Measurements from ENCODE around the gene AFF3. TPM values are rescaled to one million over a fixed set of nuclear protein-coding genes. Genes with fewer than 3 reads are reported as not detected.

The AFF3 gene
- total and polyA plus RNA-seq, 2 donors (not counting 1 experiment from before 2014, with no cell fraction given), result 0.50 to 2.5 TPM

- Histone ChIP-seq H3K27ac (ENCODE audit: insufficient read depth, low read length) (no peak overlapping the region), H3K4me2 (ENCODE audit: extremely low read depth, insufficient read depth, low read length) (no peak overlapping the region), H3K9ac (ENCODE audit: insufficient read depth, low read length) (no peak overlapping the region), H3K79me2 (ENCODE audit: control insufficient read depth, insufficient read depth, low read length) (no peaks in the 10 kb centered on the region), H3K9me3 (ENCODE audit: control insufficient read depth, insufficient read depth, low read depth, low read length) (no peaks in the 10 kb centered on the region), H4K20me1 (ENCODE audit: control insufficient read depth, extremely low read depth, insufficient read depth, low read length) (no peaks in the 10 kb centered on the region), H3K27me3 (ENCODE audit: control insufficient read depth, insufficient read depth, low read length) (no peaks in the 10 kb centered on the region), H3K4me1 (ENCODE audit: control insufficient read depth, extremely low read depth, insufficient read depth, low read length) (no peaks in the 10 kb centered on the region), H3K4me3 (replicated peaks in 1 of 4; ENCODE audit: control extremely low read depth in 1 of 4, insufficient read depth in 1 of 4, low read depth in 3 of 4, low read length in 4 of 4) (no peak overlapping the region), H2AFZ (ENCODE audit: low read length) (no peak overlapping the region), H3K36me3 (ENCODE audit: control insufficient read depth, insufficient read depth, low read length) (no peaks in the 10 kb centered on the region)
- TF ChIP-seq, protein P1, sequence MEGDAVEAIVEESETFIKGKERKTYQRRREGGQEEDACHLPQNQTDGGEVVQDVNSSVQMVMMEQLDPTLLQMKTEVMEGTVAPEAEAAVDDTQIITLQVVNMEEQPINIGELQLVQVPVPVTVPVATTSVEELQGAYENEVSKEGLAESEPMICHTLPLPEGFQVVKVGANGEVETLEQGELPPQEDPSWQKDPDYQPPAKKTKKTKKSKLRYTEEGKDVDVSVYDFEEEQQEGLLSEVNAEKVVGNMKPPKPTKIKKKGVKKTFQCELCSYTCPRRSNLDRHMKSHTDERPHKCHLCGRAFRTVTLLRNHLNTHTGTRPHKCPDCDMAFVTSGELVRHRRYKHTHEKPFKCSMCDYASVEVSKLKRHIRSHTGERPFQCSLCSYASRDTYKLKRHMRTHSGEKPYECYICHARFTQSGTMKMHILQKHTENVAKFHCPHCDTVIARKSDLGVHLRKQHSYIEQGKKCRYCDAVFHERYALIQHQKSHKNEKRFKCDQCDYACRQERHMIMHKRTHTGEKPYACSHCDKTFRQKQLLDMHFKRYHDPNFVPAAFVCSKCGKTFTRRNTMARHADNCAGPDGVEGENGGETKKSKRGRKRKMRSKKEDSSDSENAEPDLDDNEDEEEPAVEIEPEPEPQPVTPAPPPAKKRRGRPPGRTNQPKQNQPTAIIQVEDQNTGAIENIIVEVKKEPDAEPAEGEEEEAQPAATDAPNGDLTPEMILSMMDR (conservative IDR thresholded peaks at IDR 0.05 in 1 of 2, IDR thresholded peaks at IDR 0.05 in 1 of 2; ENCODE audit: low read depth in 1 of 2, low read length in 2 of 2), result no peak
- no peak for TF ChIP-seq EZH2 (IDR thresholded peaks at IDR 0.05; ENCODE audit: low read length, missing control alignments)
- peak in 1 of 2 donors; percentile 47 for DNase-seq (ENCODE audit: low read depth in 2 of 2)
These were observed 285.0 kb downstream of the AFF3 start for GRCh38 chr2:99857372-99857771.

DNA sequence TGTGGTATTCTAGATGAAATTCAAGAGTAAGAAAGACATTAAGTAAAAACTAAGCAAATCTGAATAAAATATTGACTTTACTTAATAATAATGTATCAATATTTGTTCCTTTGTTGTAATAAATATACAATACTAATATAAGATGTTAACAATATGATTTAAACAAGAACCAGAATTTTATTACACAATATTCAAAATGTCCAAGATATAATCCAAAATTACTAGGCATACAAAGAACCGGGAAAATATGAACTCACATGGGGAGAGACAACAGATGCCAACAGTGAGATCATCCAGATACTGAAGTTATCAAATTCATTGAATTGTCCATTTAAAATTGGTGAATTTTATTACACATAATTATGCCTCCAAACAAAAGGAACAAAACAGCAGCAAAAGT is 286.3 kb downstream of the AFF3 start:
- Histone ChIP-seq H3K4me1 (ENCODE audit: control insufficient read depth, extremely low read depth, insufficient read depth, low read length) (no peaks in the 10 kb centered on the region), H3K4me2 (ENCODE audit: extremely low read depth, insufficient read depth, low read length) (no peak overlapping the region), H3K27me3 (ENCODE audit: control insufficient read depth, insufficient read depth, low read length) (no peaks in the 10 kb centered on the region), H3K9me3 (ENCODE audit: control insufficient read depth, insufficient read depth, low read depth, low read length) (no peaks in the 10 kb centered on the region), H4K20me1 (ENCODE audit: control insufficient read depth, extremely low read depth, insufficient read depth, low read length) (no peaks in the 10 kb centered on the region), H3K9ac (ENCODE audit: insufficient read depth, low read length) (no peak overlapping the region), H3K79me2 (ENCODE audit: control insufficient read depth, insufficient read depth, low read length) (no peaks in the 10 kb centered on the region), H3K27ac (ENCODE audit: insufficient read depth, low read length) (no peak overlapping the region), H3K4me3 (replicated peaks in 1 of 4; ENCODE audit: control extremely low read depth in 1 of 4, insufficient read depth in 1 of 4, low read depth in 3 of 4, low read length in 4 of 4) (no peak overlapping the region), H3K36me3 (ENCODE audit: control insufficient read depth, insufficient read depth, low read length) (no peaks in the 10 kb centered on the region), H2AFZ (ENCODE audit: low read length) (no peak overlapping the region)
- TF ChIP-seq, protein P1 (conservative IDR thresholded peaks at IDR 0.05 in 1 of 2, IDR thresholded peaks at IDR 0.05 in 1 of 2; ENCODE audit: low read depth in 1 of 2, low read length in 2 of 2), result no peak
- TF ChIP-seq EZH2 (IDR thresholded peaks at IDR 0.05; ENCODE audit: low read length, missing control alignments), result no peak
- no peak for DNase-seq (ENCODE audit: low read depth in 2 of 2)

GRCh38 chr2:99854236-99854852 is 288.0 kb downstream of the AFF3 start:
- no peak overlapping the region for H3K9ac ChIP-seq (ENCODE audit: insufficient read depth, low read length)
- H3K79me2 ChIP-seq (ENCODE audit: control insufficient read depth, insufficient read depth, low read length), result no peaks in the 10 kb centered on the region
- H3K27ac ChIP-seq (ENCODE audit: insufficient read depth, low read length), result no peak overlapping the region
- no peaks in the 10 kb centered on the region for H4K20me1 ChIP-seq (ENCODE audit: control insufficient read depth, extremely low read depth, insufficient read depth, low read length)
- no peaks in the 10 kb centered on the region for H3K4me1 ChIP-seq (ENCODE audit: control insufficient read depth, extremely low read depth, insufficient read depth, low read length)
- H3K27me3 ChIP-seq (ENCODE audit: control insufficient read depth, insufficient read depth, low read length), result no peaks in the 10 kb centered on the region
- no peak overlapping the region for H2AFZ ChIP-seq (ENCODE audit: low read length)
- no peak overlapping the region for H3K4me2 ChIP-seq (ENCODE audit: extremely low read depth, insufficient read depth, low read length)
- no peaks in the 10 kb centered on the region for H3K9me3 ChIP-seq (ENCODE audit: control insufficient read depth, insufficient read depth, low read depth, low read length)
- DNase-seq (ENCODE audit: low read depth in 2 of 2), result peak in 1 of 2 donors; percentile 51
- H3K36me3 ChIP-seq (ENCODE audit: control insufficient read depth, insufficient read depth, low read length), result no peaks in the 10 kb centered on the region
- TF ChIP-seq, protein P1 (conservative IDR thresholded peaks at IDR 0.05 in 1 of 2, IDR thresholded peaks at IDR 0.05 in 1 of 2; ENCODE audit: low read depth in 1 of 2, low read length in 2 of 2), result no peak
- no peak for TF ChIP-seq EZH2 (IDR thresholded peaks at IDR 0.05; ENCODE audit: low read length, missing control alignments)
- no peak overlapping the region for H3K4me3 ChIP-seq (replicated peaks in 1 of 4; ENCODE audit: control extremely low read depth in 1 of 4, insufficient read depth in 1 of 4, low read depth in 3 of 4, low read length in 4 of 4)

Data from fibroblast of lung (primary cell).